GM21447 (cell line): ENCODE results near the gene SEMA4D.
"Not testable (repeated sequence)": the region's sequence is repeated elsewhere in the genome, so short reads cannot be mapped to it uniquely, and the experiment has no call there.

Experiments
- ATAC-seq: cut with Tn5 transposase; IDR thresholded peaks from one replicate; pipeline ENCODE4 v1.9.1; 2021; ENCODE audit not compliant: unreplicated experiment

The SEMA4D gene

DNA sequence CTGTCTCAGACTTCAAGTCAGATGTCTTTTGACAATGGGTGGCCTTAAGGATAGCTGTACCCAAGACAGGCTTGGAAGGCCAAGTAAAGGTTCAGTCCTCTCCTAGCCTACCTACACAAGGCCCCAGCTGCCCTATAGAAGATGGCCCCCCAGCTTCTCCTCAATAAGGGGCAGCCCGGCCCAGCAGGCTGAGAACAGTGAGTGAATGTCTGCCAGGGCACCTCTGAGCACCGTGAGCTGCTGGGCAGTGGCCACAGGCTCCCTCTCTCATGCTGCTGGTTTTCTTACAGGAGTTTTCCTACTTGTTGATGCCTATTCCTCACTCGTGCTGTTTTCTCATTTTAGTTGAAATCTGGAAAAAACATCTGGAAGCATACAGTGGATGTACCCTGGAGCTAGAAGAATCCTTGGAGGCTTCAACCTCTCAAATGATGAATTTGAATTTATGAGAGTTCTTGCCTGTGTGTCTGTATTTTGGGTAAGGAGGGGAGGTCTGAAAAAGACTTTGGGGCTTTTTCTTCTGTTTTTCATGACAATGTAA is 139.5 kb downstream of the SEMA4D start:
- ATAC-seq, result no peak

DNA sequence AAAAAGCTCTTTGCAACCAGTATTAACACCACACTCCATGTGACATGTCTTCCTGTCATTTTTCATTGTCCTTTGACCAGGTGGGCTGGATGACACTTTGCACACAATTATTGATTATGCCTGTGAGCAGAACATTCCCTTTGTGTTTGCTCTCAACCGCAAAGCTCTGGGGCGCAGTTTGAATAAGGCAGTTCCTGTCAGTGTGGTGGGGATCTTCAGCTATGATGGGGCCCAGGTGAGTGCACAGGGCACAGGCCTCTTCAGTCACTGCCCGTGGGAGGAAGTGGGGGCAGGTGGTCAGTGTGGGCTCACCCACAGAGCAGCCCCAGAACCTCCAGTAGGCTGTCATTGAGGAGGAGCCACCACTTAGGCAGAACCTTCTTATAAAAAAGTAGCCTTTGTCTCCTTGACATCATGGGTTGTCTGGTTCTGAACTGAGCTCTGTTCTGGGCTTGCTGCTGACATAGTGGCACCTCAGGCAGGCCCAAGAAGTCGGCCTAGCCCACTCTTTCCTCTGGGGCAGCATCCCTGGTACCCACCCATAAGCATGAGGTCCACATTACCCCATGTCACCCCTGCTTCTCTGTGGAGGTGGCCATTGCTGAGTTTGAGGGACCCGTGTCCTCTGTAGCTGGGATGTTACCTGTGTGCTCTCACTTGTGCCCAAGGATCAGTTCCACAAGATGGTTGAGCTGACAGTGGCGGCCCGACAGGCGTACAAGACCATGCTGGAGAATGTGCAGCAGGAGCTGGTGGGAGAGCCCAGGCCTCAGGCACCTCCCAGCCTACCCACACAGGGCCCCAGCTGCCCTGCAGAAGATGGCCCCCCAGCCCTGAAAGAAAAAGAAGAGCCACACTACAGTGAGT is 140.3 kb downstream of the SEMA4D start:
- ATAC-seq, result no peak

DNA sequence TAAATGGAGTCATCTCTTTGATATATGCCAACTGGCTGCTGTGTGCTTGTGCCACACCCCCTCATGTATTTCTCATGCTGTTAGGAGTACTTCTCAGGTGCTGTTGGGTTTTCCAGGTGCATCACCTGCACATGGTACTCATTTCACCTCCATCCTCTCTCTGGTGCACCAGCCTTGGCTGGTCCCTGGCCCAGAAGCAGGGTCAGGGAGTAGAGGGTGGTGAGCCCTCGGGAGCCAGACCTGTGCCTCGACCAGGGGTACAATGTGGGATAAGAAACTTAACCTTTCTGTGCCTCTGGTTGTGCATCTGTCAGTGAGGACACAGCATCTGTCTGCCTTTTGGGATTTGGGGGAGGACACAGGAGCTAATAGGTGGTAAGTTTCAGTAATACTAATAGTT is 141.1 kb downstream of the SEMA4D start:
- ATAC-seq, result no peak

DNA sequence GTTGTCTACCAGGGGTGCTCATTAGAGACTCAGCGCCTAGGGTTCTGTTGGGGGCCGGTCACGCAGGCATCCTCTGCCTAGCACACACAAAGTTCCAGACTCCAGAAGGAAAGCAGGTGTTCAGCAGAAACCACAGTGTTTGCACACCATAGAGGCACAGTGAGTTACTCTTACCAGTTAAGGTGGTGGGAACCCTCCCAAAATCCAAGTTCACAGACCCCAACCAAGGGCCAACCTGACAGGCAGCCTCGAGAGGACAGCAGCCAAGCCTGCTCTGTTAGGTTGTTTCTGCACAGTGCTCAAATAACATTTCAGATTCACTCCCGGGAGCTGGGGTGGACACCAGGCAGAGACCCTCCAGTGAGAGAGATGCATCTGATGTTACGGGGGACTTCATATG is 143.4 kb downstream of the SEMA4D start:
- no peak for ATAC-seq

DNA sequence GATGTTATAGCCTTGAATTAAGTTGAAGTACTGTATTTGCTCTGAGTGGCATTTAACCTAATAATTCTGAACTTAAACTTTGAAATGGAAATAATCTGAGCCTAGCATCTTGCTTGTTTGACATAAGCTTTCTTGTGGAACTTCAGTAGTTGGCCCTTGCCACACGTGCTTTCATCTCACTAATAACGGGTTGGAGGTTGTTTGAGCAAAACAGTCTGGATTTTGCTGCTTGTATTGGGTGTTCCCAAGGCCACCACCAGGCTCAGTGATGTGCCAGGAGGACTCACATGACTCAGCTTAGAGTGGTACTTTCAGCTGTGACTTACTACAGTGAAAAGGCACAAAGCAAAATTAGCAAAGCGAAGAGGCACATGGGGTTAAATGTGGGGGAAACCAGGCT is 143.9 kb downstream of the SEMA4D start:
- no peak for ATAC-seq

DNA sequence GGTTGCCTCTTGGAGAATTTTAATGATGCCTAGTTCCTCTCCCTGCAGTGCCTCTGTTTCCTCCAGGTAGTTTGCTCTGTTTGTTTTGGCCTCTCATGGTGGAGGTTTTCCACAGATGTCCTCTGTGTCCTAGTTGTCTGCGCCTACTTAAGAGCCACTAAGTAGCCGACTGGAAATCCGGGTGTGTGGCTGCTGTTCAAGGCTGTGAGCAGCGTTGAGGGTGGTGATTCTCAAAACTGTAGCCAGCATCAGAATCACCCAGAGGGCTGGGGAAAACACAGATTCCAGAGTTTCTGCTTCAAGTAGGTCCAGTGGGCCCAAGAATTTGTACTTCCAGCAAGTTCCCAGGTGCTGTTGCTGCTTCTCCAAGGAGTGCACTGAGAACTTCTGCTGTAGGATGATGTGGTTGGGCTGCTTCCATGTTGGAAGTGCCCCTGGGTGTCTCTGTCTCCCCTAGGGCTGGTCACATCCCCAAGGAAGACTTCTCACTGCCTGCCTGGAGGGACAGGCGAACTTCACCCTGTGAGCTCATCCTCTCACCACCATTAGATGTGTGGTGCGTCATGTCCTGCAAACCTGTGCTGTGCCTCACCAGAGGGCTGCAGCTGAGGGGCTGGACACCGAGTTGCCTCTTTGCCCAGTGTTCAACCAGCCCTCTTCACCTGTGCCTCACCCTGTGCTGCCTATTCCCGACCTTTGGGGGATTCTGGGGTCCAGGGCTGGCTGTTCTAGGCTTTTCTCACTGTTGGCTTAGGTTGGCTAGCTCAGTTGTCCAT is 144.9 kb downstream of the SEMA4D start:
- ATAC-seq, result no peak

DNA sequence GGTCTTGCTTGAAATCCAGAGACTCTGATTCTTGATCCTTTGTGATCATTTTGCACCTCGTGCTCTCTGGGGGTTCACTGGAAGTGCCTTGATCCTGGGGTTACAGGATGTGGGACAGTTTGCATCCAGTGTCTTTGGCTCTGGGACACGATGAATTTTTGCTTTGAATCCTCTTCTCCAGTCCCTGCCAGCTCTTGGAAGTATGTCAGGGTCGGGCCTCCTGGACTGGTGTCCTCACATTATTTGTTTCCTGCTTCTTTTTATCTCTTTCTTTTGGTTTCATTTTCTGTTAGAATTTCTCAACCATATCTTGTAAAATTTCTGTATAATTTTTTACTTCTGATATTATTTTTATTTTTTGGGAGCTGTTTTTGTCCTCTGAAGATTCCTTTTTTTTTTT is 145.5 kb downstream of the SEMA4D start:
- no peak for ATAC-seq

DNA sequence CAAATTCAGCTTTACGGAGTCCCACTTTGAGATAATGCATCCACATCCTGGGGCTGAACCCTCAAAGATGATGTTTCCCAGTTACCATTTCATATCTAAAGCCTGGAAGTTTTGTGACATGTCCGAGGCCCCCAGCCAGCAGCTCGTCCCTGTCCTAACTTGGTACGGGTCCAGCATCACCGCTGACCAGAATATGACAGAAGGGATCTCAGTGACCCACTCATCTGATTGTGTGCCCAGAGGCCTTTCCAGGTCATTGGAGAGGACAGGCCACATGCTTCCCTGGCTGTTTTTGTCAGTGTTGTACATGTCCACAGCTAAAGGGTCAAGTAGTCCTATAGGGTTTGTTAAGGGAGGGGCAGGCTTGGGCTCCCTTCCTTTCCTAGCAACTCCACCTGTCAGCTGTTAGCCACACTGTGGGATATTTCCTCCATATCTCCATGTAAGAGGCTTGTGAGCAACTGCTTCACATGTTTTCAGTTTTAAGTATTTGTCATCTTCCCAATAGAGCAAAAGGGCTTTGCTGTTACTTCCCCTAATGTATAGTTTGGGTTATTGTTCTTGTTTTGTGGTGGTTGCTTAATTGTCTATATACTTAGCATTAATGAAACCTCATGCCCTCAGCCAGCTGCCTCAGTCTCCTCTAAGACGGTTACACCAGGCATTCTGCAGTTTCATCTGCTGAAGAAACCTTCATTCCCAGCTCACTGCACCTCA is 146.2 kb downstream of the SEMA4D start:
- ATAC-seq, result no peak

DNA sequence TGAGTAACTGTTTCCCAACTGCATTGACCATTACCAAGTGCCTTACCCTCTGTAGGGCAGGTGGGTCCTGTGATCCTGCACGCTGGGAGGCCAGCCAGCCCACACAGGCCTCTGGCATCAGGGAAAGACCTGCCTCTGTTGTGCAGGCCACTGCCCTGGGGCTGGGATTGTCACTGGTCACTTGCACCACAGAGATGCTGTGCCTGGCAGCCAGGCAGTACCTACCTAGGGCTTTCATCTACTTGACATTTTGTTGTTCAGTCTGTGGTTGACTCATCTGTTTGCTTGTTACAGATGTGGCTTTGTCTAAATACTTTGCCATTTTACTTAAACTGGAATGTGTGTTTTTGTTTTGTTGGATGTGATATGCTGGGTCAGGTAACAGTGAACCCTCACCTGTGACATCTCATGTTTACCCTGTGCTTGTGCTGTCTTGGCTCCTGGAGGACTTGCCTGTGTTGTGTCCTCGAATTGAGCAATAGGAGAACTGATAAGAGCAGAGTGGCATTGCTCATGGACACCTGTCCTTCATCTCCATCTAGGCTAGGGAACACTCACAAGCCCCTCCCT is 146.8 kb downstream of the SEMA4D start:
- ATAC-seq, result no peak

DNA sequence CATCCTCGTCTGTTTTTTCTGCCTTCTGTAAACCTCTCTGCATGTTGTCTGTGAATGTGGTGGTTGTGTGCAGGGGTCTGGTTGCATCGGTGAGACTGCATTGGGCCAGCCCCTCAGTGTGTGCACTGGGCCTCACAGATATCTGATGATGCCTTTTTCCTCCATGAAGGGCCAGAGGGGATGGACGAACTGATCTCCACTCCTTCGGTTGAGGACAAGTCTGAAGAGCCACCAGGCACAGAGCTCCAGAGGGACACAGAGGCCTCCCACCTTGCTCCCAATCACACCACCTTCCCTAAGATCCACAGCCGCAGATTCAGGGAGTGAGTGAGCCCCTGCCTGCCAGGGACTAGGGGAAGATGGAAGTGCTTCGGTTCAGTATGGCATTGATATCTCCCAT is 148.3 kb downstream of the SEMA4D start:
- ATAC-seq, result no peak

DNA sequence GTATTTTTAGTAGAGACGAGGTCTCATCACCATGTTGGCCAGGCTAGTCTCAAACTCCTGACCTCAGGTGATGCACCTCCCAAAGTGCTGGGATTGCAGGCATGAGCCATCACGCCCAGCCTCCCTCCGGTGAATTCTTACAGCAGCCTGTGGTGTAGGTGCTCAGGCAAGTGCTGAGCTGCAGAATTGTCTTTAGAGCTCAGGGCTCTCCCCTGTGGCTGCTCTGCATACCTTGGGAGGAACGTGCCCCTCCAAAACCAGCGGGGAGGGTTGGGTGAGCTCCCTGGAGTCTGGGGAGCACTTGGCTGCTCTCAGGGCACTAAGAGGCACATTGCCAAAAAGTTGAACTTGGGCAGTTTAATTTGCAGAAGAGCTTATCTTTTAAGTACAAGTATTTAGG is 150.3 kb downstream of the SEMA4D start:
- ATAC-seq, result no peak

DNA sequence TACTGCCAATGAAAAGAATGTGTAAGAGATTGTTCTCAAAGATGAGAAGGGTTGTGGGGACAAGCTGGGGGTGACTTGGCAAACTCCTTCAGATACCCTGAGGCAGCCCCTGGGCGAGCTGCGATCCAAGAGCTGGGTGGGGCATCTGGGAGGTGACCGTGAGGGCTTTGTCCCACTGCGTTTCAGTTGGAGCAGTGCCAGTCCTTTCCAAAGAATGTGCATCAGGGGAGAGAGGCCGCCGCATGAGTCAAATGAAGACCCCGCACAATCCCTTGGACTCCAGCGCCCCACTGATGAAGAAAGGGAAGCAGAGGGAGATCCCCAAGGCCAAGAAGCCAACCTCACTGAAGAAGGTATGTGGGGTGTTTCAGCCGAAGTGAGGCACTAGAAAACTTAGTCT is 151.2 kb downstream of the SEMA4D start:
- no peak for ATAC-seq

DNA sequence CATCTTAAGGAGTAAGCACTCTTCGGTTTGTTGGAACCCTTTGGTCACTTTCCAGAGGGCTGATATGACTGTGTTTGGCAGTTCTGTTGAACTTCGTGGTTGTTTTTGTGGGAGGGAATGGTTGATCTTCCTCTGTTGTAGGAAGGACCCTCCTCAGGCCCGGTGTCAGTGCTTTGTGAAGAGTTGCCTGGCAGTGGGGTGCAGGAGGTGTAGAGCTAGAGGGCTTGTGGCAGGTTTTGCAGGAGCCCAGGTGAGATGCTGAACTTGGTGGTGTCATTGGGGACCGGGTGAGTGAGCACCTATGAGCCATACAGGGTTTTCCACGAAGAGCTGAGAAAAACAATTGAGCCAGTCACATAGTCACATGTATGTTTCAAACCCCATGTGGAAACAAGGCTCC is 152.4 kb downstream of the SEMA4D start:
- ATAC-seq, result no peak

DNA sequence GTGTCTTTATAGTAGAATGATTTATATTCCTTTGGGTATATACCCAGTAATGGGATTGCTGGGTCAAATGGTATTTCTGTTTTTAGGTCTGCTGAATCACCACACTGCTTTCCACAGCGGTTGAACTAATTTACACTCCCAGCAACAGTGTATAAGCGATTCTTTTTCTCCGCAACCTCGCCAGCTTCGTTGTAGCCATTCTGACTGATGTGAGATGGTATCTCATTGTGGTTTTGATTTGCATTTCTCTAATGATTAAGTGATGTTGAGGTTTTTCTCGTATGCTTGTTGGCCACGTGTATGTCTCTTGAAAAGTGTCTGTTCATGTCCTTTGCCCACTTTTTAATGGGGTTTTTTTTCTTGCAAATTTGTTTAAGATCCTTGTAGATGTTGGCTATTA is 154.1 kb downstream of the SEMA4D start:
- not testable (repeated sequence) for ATAC-seq

DNA sequence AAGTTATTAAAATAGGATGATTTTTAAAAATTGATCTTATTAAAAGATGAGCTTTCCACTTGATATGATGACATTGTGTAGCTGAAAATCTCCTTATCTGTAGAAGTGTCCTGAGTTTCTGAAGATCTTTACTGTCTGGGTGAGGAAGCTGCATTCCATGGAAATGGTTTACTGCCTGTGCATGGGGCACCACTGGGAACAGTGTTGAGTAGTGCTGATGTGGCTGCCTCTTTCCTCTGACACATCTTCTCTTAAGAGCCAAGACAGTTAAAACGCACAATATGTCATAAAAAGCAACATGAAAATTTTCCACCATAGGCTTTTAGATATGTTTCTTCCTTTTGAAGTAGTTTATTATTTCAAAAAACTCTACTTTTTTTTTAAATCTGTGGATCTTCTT is 155.0 kb downstream of the SEMA4D start:
- ATAC-seq, result no peak

DNA sequence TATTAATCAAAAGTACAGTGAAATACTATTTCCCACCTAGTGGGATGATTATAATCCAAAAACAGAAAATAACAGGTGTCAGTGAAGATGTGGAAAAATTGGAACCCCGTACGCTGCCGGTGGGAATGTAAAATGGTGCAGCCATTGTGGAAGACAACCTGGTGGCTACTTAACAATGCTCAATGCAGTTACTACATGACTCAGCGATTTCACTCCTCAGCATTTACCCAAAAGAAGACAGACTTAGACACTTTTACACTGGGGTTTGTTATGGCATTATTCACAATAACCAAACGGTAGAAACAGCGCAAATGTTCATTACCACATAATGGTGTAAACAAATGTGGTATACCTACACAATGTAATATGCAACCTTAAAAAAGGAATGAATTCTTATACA is 155.7 kb downstream of the SEMA4D start:
- ATAC-seq, result no peak

DNA sequence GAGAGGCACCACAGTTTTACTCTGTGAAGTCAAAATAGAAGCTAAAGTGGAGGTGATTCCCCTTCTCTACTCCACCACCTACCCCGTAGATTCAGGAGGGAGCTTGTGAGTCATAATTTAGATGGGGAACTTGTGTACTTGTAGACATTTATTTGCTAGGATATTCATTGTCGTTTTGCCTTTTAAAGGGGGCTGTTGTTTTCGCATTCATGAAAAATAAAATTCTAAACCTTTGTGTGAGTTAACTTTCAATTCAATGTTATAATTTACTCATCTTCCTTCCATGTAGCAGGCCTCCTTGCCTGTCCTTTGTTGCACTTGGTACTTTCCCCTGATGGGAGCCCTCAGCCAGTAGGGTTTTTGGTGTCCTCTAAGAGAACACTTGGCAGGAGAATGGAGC is 157.6 kb downstream of the SEMA4D start:
- peak; percentile 77 for ATAC-seq

DNA sequence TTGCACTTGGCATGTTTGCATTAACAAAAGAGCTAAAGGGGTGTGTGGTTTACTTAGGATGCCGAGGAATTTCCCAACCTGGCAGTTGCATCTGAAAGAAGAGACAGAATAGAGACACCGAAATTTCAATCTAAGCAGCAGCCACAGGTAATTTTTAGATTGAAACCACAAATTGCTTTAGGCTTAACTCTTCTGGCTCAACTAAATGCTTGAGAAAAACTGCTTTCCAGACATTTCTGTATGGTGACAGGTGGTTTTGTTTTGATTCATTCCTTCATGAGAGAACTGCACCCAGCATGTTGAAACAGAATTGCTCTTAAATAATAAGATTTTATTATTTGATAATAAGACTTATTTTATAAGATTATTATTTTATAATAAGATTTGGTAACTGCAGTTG is 158.1 kb downstream of the SEMA4D start:
- no peak for ATAC-seq

DNA sequence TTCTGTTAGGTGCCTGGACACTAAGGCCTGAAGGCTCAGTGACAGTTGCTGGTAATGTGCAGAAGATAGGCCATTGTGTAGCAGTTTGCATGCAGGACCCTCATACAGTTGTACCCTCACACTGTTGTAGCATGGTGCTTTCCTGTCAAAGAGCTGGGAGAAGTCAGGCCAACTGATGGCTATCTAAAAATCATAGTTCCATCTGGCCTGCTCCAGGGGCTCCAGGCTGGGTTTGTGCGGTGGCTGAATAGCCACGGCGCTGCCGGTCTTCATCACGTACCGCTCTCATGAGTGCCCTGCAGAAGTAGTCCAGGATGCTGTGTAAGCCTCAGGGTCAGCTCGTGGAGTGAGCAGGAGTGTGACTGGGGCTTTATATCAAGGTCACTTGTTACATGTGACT is 167.4 kb downstream of the SEMA4D start:
- ATAC-seq, result no peak

DNA sequence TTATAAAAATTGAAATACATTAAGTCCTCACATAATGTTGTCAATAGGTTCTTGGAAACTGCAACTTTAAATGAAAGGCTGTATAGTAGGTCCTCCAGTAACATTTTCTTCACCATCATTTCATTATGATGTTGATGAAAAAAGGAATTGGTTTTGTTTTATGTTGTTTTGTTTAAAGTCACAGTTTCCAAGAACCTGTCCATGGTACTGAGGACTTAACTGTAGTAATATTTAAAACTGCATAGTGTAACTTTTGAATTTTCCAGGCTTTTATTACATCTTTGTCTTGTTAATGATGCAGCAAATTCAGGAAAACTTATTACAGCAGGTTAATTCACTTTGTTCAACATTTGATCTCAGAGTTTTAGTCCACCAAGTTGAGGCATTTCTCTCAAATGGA is 168.0 kb downstream of the SEMA4D start:
- no peak for ATAC-seq

DNA sequence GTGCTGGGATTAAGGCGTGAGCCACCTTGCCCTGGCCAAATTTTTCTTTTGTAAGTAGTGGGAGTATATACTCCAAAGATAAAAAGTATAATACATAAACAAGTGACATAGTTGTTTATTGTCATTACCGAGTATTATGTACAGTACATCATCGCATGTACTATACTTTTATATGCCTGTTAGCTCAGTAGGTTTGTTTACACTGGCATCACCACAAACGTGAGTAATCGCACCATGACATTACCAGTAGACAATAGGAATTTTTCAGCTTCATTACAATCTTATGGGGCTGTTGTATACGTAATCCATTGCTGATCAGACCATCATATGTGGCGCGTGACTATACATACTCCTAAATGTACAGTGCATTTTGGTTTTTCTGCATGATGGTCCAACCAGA is 169.8 kb downstream of the SEMA4D start:
- no peak for ATAC-seq
